ENCODE data around the gene SLC15A3. TPM values are rescaled to one million over a fixed set of nuclear protein-coding genes. Genes with fewer than 3 reads are reported as not detected.
A peak's percentile ranks its signal among the peaks of the same experiment; 100 is the strongest.

SLC15A3 gene
- total RNA-seq, 1 donor from 2014 or later = 6.2 TPM

- peaks cover 13% of the 10 kb centered on the region for H3K4me1 Mint-ChIP-seq (ENCODE audit: low read depth)
- H3K36me3 Mint-ChIP-seq (ENCODE audit: insufficient read depth) = peaks cover 15% of the 10 kb centered on the region
- H3K27me3 Mint-ChIP-seq = no peaks in the 10 kb centered on the region
- no peaks in the 10 kb centered on the region for H3K9me3 Mint-ChIP-seq (ENCODE audit: low read depth)
- H3K27ac Mint-ChIP-seq = no peak overlapping the region
- H3K4me3 Mint-ChIP-seq (ENCODE audit: low read depth) = no peak overlapping the region
- TF ChIP-seq CTCF (IDR thresholded peaks at IDR 0.05; ENCODE audit: unreplicated experiment) = no peak
- DNase-seq (ENCODE audit: low spot score, unreplicated experiment) = no peak
Observed at GRCh38 chr11:60926500-60926899, 25.5 kb downstream of the SLC15A3 start.

DNA sequence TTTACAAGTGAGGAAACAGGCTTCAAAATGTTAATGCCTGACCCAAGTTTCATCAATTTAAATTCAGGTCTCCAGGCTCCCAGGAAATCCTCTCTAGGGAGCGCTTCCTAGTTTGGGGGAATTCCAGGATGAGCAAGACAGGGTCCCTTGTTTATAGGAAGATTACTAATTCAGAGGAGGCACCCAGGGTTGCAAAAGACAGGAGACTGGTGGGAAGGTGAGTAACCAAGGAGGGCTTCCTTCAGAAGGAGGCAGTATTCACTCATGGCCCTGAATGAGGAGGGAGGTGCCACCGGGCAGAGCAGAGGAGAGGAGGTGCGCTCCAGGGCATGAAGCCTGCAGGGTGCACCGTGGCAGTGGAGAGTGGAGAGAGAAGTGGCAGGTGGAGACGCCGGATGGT, 26.1 kb downstream of the SLC15A3 start:
- TF ChIP-seq CTCF (IDR thresholded peaks at IDR 0.05; ENCODE audit: unreplicated experiment) = no peak
- peaks cover 16% of the 10 kb centered on the region for H3K36me3 Mint-ChIP-seq (ENCODE audit: insufficient read depth)
- no peak for DNase-seq (ENCODE audit: low spot score, unreplicated experiment)
- no peaks in the 10 kb centered on the region for H3K9me3 Mint-ChIP-seq (ENCODE audit: low read depth)
- H3K4me3 Mint-ChIP-seq (ENCODE audit: low read depth) = peak overlapping the region; percentile 90
- H3K4me1 Mint-ChIP-seq (ENCODE audit: low read depth) = peaks cover 13% of the 10 kb centered on the region
- H3K27me3 Mint-ChIP-seq = no peaks in the 10 kb centered on the region
- no peak overlapping the region for H3K27ac Mint-ChIP-seq

DNA sequence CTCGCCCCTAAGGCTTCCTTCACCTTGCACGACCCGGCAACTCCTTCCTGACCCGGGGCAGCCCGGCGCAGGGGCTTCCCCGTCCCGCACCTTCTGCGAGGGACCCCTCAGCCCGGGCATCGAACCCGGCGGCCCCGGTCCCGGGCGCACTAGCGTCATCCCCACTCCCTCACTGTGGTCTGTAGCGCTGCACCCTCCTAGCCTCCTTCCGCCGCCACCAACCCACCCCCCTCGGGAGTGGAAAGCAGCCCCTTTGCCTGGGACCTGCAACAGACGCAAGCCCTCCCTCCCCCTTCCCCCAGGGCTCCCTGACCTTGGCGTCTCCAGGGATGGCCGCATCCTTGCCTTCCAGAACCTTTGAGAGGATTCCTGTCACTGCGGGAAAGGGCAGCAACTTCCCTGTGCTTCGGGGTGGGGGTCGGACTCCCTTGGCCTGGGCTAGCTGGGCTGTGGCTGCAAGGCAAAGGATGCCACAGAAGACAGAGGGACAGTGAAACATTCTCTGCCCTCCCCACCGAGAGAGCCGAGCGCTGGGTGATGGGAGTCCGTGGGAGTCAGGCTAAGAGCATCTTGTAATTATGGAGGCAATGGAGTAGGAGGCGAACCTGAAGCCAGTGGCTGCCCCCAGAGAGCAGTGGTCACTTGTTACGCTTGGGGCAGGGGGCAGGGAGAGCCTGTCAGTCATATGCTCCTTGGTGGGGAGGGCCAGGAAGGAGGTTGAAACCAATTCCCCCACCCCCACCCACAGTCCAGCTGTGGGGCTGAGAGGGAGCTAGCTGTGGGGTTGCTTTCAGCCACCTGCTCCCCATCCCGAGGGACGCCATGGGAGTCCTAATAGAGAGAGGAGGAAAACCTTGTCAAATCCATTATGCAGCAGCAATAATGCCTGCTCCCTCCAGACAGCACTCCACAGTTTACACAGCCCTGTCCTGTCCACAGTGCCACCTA, 26.8 kb downstream of the SLC15A3 start:
- H3K4me1 Mint-ChIP-seq (ENCODE audit: low read depth) = peaks cover 13% of the 10 kb centered on the region
- H3K27me3 Mint-ChIP-seq = no peaks in the 10 kb centered on the region
- H3K27ac Mint-ChIP-seq = peak overlapping the region; percentile 62
- TF ChIP-seq CTCF (IDR thresholded peaks at IDR 0.05; ENCODE audit: unreplicated experiment) = no peak
- H3K9me3 Mint-ChIP-seq (ENCODE audit: low read depth) = no peaks in the 10 kb centered on the region
- H3K36me3 Mint-ChIP-seq (ENCODE audit: insufficient read depth) = peaks cover 20% of the 10 kb centered on the region
- no peak for DNase-seq (ENCODE audit: low spot score, unreplicated experiment)
- H3K4me3 Mint-ChIP-seq (ENCODE audit: low read depth) = peak overlapping the region; percentile 90

GRCh38 chr11:60924110-60924905, 27.7 kb downstream of the SLC15A3 start, which contains the start of gene TMEM132A:
Gene TMEM132A (plus strand): TSS chr11:60924460. CDS start chr11:60924634, 174 bp downstream.
- Mint-ChIP-seq H3K36me3 (ENCODE audit: insufficient read depth) (peaks cover 15% of the 10 kb centered on the region), H3K27me3 (no peaks in the 10 kb centered on the region), H3K4me1 (ENCODE audit: low read depth) (peaks cover 13% of the 10 kb centered on the region), H3K9me3 (ENCODE audit: low read depth) (no peaks in the 10 kb centered on the region), H3K4me3 (ENCODE audit: low read depth) (peak within 1 kb of the TSS; percentile 90), H3K27ac (peak within 1 kb of the TSS; percentile 62)
- TF ChIP-seq CTCF (IDR thresholded peaks at IDR 0.05; ENCODE audit: unreplicated experiment) = no peak
- DNase-seq (ENCODE audit: low spot score, unreplicated experiment) = peak; percentile 48

DNA sequence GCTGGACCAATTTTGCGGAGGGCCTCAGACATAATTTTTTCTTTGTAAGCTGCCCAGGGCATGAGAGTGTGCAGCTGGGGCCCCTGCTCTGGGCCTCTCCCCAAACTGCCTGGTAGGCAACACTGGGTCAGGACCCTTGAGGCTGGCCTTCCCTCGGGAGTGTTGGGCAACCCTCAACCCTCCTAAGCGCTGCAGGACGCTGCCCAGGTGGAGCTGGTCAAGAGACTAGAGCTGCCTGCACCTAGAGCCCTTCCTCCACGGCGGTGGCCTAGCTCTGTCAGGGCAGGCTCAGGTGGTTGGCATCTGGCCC, 28.2 kb downstream of the SLC15A3 start:
- no peaks in the 10 kb centered on the region for H3K27me3 Mint-ChIP-seq
- H3K4me1 Mint-ChIP-seq (ENCODE audit: low read depth) = peaks cover 13% of the 10 kb centered on the region
- H3K36me3 Mint-ChIP-seq (ENCODE audit: insufficient read depth) = peaks cover 13% of the 10 kb centered on the region
- no peak for DNase-seq (ENCODE audit: low spot score, unreplicated experiment)
- H3K9me3 Mint-ChIP-seq (ENCODE audit: low read depth) = no peaks in the 10 kb centered on the region
- TF ChIP-seq CTCF (IDR thresholded peaks at IDR 0.05; ENCODE audit: unreplicated experiment) = no peak
- H3K27ac Mint-ChIP-seq = peak overlapping the region; percentile 41
- H3K4me3 Mint-ChIP-seq (ENCODE audit: low read depth) = peak overlapping the region; percentile 90
